T1000 (cell line): ENCODE data around the gene NPB.

Source experiments
- DNase-seq: peaks from one replicate; lab custom pipeline; 2025; ENCODE audit warnings: mixed read lengths; lab: John Stamatoyannopoulos, UW

The NPB gene

DNA sequence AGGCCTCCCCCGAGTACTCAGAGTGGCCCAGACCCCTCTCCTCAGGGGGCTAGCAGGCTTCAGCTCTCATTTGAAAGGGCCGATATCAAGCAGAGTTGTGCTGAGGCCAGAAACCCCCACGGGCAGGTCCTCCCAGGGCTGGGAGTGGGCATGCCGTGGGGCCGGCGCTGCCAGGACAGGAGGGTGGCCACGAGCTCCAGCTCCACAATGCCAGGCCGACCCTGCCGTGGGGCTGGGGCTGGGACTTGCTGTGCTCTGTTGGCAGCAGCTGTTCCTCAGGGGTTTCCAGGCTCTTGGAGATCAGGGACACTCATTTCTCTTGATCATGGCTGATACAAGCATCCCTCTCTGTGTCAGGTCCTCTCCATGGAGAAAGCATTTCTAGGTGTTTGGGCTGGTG lies 3.2 kb upstream of the NPB start:
- DNase-seq = no peak

DNA sequence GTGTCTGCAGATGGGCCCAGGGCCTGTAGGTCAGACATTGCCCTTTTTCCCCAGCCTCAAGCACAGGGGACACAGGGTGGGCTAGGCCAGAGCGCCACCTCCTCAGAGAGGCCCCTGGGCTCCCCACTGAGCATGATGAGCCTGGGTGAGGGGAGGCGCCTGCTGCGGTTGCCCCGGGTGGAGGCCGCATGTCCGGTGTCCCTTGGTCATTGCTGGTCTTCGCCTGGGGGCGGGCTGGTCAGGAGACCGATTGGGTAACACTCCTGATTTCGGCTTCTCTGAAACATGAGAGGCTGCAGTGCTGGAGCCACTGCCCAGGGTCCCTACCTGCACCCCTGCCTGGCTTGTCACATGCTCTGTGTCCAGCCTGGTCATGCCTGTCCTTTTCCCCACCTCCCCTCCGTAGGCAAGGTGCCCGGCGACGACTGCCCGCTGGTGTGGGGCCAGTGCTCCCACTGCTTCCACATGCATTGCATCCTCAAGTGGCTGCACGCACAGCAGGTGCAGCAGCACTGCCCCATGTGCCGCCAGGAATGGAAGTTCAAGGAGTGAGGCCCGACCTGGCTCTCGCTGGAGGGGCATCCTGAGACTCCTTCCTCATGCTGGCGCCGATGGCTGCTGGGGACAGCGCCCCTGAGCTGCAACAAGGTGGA lies 2.4 kb upstream of the NPB start:
- no peak for DNase-seq

DNA sequence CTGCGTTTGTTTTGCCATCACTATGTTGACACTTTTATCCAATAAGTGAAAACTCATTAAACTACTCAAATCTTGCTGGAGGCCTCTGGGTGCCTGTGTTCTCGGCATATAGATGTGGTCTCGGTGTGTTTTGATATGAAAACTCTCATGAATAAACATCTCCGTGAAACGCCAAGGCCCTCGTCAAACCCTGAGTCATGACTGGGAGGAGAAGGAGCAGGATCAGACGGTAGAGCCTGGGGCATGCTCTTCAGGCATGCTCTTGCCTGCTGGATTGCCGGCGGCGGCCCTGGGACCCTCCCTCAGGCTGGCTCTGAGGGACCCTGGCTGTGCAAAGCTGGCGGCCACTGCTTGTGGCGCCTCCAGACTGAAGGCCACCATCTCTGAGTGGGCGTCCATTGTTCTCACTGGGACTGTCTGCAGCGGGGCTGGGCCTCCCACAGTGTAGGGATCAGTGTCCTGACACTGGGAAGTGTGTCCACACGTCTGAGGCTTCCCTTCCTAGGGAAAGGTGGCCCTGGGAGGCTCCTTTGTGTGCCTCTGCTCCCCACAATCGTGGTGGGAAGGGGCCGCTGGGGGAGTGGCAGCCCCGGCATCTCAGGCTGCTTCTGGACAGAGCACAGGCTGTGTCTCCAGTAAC lies 1.7 kb upstream of the NPB start:
- no peak for DNase-seq

DNA sequence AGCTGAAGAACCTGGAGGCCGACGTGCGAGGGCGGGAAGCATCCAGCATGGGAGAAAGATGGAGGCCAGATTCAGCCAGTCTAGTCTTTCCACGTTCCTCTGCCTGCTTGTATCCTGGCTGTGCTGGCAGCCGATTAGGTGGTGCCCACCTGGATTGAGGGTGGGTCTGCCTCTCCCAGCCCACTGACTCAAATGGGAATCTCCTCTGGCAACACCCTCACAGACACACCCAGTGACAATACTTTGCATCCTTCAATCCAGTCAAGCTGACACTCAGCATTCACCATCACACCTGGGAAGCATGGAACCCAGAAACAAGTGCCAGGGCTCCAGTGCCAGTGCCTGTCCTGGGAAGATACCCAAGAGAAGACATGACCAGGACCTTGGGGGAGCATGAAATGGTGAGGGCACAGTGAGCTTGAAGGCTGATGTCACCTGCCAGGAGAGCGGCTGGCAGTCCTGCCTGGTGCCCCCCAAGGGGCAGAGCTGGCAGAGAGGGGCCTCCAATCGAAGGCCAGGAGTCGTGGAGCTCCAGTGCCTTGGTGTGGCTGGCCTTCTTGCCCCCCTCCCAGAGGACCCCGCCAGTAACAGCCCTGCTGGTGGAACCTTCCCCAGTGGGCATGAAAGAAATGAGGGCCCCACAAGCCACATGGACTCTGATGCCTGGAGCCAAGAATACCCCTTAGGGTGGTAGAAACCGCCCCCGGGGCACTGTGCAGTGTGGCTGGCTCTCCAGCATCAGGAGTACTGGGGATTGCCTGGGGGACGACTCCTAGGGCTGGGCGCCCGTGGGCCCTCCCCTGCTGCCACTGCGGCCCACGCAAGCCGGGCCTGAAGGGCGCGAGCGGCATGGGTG lies 643 bp upstream of the NPB start:
- DNase-seq = no peak

DNA sequence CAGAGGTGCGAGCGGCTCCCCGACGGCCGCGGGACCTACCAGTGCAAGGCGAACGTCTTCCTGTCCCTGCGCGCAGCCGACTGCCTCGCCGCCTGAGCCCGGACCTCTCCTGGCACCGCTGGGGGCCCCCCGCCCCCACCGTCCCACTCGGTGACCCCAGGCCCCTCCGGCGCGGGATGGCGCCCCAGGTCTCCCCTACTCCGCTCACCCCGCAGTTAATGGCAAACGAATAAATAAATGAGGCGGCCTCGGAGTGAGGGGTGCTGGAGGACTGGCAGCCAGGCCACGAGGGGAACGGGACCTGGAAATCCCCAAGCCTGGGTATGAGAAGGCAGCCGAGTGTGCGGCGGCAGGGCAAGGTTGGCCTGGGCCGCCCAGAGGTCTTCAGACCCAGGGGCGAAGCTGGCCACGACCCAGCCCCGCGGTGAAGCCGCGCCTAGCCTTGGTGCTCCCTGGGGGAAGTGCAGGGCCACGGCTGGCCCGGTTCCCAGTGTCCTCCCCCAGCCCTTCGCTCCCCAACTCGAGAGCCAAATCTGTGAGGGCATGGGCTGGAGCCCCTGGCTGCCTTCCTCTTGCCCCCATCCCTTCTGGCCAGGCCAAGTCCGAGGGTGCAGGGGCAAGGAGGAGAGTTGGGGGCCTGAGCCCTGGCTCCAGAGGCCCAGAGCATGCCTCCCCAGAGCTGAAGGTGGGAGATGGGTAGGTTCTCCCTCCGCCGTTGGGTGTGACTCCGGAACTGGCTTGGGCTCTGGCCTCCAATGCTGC lies 796 bp downstream of the NPB start:
- DNase-seq = no peak

DNA sequence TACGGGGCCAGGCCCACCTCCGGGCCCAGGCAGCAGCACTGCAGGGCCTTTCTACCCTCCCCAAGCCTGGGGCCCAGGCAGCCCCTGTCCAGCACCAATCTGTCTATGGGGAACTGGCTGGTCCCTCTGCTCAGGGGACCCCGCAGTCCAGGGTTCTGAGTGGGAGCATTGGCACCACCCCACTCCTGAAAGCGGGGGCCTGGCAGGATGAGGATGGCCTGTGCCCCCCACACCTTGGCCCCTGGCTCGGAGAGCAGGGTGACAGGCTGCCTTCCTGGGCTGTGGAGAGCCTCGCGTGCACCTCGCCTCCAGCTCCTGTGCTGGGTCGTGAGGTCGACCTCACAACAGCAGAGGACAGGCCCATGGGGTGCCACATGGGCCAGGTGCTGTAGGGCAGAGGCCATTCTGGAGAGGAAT lies 1.4 kb downstream of the NPB start:
- DNase-seq = no peak

DNA sequence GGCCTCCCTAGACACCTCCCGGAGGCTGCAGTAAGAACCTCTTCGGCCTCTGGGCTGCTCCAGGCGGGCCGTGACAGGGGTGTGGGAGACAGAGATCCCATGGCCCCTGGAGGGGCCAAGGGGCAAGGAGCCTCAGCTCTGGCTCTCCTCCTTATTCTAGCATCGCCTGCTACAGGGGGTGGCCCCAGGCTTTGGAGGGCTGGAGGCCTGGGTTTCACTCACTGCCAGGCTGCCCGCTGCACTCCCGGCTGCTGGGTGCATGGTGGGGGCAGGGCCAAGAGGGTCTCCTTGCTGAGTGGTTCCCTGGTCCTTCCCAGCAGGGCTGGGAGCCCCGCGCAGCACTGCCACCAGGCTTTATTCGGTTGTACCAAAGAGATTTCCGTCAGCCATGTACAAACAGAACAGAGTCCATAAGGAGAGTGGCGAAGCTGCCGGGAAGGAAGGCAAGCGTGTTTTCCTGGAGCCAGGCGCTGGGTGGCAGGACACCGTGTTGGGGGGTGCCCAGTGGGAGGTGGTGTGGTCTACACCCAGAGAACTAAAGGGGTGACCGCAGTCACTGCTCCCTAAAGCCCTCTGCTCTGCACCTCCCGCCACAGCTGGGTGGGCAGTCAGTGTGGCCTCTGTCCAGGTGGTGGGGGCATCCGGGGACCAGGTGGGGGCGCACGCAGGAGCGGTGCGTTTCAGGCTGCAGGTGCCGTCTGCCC lies 2.0 kb downstream of the NPB start:
- no peak for DNase-seq

DNA sequence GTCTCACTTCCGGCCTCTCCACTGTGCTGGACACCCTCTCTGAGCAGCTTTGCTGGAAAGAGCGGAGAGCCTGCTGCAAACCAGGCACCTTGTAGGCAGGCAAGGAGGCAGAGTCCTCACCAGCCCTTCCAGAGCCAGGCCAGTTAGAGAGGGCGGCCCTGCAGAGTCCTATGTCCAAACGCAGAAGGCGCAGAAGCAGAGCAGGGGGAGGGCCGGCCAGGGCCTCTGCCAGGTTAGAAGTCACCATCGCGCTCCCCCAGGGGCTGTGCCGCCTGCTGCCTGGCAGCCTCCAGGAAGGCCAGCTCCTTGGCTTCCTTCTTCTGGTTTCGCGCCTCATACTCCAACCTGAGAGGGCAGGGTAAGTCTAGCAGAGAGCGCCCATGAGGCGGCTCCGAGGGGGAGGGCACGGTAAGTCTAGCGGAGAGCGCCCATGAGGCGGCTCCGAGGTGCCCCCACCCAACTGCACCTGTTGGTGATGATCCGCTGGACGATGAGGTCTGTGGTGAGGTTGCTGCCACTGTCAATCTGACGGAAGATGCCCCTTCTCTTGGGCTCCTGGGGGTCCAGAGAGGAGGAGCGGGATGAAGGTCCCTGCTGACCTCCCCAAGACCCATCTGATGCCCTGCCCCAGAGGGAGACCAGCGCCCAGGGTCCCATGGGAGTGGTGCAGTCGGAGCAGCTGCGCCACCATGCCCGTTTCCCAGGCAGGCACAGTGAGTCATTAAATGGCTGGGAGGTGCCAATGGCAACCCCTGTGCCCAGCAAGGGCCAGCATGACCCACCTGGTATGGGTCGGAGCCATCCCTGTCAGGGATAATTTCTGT lies 2.8 kb downstream of the NPB start:
- DNase-seq = no peak

DNA sequence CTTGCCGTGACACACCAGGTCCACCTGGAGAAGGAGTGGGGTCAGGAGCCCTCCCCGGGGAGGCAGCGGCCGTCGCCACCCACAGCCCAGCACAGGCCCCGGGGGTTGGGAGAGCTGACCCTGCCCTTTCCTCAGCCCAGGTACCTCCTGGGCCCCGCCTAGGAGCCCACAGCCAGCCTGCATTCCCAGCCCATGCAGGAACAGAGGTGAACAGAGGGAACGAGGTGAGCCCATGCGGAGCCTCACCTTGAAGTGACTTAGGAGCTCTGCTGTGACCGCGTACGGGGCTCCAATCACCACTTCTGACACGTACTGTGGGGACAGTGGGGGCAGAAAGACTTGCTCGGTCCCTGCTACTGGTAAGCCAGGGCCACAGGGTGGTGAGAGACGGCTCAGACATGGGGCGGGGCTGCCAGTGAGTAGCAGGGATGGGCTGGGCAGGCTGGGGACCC lies 3.4 kb downstream of the NPB start:
- DNase-seq = no peak

DNA sequence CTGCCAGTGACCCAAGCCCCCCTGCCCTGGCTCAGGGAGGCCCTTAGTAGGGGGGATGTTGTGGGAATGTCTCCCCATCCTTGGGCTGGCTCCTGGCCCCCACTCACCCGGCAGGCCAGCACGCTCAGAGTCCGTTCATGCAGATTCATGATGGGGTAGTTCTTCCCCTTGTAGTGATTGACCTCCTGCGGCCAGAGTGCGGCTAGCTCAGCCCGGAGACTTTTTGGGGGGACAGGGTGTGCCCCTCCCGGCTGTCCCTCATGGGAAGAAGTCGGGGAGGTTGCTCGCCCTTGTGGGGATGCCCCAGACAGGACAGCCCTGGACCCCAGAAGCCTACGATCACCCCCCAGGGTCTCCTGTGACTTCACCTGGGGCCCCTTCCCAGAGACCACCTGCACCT lies 4.0 kb downstream of the NPB start:
- DNase-seq = no peak

DNA sequence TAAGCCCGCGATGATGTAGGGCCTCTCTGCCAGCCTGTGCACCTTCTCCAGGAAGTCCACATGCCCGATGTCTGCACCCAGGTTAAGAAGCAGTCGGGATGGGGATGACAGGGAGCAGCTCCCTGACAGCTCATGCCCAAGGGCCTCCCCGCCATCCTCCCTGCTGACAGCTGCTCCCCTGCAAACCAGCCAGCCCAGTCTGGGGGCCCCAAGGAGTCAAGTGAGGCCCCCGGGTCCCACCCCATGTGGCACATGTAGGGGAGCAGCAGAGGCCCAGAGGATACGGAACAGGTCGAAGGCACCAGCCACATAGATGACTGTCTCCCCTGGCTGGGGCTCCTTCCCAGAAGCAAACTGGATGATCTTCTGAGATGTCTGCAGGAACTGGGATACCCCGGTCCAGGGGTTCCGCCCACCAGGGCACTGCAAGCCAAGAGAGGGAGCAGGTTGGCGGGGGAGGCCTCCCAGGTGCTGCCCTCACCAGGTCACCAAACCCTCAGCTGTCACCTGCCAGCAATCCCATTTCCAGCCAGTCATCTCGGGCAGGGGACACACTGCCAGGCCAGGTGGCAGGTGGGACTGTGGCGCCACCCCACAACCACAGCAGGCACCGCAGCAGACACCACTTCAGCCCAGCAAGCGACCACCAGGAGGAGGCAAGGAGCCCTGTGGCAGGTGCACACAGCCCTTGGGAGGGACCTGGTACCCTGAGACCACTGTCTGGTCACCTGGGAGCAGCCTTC lies 4.6 kb downstream of the NPB start:
- no peak for DNase-seq

DNA sequence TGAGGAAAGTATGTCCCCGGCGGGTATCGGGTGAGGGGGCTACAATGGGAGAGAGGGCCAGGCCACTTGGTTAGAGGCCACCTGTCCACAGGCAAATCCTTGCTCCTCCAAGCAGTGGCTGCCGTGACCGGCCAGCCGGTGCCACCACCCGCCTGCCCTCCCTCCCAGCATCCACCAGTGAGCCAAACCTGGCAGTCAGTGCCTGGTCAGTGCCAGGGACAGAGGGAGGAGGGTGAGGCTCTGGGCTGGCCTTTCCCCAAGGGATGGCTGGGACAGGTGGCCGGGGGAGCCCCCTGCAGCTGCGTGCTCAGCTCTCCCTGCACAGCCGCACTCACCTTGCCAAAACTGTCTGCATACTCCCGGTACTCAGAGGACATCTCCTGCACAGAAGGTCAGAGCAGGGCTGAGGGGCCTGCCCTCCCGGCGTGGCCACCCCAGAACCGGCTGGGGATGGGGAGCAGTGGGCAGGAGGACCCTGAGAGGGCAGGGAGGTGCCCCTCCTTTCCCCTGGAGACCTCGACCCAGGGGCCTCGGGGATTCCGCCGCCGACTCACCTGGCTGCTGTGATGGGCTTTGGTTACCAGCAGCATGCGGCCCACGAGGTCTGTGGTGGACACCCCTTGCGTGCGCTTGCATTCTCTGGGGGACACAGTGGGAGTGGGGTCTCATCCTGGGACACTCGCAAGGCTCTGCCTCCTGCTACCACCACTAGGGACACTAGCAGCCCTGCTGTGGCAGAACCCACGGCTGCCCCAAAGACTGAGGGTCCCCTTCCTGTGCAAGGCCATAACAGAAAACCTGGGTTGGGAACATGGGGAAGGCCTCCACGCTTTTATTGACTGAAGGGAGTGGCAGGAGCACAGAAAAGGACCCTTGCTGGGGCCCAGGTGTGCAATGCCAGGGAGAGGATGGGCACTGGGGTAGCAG lies 5.4 kb downstream of the NPB start:
- DNase-seq = no peak

DNA sequence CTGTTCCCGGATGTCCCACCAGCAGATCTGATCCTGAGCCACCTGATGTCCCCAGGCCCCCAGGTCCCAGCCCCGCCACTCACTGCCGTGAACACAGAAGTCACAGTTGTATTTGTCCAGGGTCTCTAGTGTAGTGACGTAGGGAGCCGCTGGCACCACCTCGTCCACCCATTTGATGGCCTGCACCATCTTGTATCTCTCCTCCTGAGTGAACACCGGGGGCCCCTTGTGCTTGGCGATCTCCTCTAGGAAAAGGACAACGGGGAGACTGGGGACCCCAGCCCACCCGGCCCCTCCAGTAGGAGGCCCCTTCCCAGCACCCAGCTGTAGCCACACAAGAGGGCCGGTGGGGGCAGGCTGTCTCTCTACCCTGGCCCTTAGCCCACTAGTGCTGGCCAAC lies 6.8 kb downstream of the NPB start:
- no peak for DNase-seq

DNA sequence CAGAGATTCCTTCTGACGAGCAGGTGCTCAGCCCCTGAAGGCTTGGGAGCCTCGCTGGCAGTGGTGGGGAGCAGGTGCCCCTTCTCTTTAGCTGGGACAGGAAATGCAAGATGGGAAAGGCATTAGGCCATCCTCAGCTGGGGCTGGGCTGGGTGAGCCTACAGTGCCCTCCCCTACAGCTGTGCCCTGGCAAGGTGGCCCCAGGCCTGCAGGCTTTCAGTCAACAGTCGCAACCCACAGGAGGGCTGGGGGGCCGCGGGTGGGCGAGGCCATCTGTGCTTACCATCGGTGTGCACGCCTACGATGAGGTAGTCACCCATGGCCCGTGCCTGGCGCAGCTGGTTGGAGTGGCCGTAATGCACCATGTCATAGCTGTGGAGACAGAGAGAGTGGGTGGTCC lies 7.2 kb downstream of the NPB start:
- no peak for DNase-seq

DNA sequence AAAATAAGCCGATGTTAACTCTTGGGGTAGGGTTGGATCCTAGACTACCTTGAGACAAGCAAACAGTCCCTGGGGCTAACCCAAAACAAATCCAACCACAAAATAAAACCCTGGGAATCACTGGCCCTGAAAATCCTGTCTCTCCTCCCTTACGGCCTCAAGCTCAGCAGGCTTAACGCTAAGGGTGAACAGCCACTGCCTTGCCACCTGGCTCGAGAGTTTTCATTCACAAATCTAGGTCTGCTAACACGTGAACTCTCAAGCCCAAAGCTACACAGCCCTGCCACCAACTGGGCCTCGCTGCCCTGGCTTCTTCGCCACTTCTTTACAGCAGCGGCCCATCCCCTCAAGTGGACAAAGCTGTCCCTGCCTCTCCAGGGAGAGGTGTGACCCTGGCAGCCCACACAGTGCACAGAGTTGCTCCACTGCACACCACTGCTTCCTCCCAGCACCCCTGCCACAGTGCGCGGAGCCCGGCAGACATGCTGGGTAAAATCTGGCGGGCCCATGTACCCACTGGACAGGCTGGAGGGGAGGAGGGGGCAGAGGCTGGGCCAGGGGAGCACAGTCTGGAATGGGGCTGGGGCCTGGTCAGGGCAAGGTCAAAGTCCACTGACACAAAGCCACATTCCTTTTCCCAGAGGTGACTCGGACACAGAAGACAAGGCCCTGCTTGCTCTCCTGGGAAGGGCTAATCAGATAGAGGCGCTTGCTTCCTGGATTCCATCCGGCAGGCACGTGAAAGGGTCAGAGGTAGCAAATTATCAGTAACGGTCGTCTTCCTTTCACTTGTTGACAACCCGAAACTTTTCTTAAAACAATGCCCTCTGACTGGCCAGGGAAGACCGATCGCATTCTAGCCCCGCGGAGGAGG lies 8.2 kb downstream of the NPB start:
- no peak for DNase-seq

DNA sequence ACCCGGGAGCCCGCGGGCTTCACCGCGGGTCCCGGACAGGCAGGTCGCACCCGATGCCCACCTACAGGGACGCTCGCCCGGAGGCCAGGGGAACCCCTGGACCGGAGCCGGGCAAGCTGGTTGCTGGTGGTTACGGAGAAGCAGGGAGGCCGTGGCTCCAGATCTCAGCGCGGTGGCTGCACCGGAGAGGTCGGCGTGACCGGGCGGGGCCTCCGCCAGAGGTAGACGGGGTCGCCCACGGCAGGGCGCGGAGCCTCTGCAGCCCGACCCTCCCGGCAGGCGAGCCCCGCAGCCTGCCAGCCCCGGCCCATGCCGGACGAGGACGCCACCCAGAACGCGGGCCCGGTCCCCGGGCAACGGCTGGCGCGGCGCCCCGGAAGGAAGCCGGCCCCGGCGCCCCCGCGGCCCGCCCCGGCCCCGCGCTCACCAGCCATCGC lies 8.8 kb downstream of the NPB start:
- DNase-seq = no peak

DNA sequence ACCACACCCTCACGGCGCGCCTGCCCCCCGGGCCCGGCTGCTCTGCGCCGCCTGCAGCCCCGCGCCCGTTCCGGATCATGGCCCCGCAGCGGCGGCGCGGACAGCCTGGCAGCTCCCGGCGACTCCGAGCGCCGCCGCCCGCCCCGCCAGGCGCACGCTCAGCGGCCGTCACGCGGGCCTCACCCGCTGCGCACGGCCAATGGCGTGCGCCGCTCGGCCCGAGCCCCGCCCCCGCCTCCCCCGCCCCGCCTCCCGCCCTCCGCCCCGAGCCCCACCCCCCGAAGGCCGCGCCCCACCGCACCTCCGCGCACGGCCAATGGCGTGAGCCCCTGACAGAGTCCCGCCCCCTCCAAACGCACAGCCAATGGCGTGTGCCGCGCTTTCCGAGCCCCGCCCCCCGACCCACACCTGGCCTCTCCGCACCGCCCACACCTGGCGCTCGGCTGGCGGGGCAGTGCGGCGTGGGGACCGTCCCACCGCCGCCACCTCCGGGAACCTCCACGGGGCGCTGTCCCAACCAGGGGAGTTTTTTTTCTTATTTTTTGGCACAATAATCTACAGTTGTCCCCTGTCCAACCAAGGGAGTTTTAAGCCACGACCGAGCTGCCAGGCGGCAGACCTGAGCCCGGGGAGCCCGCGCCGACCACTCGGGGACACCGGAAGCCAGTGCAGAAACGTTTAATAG lies 9.4 kb downstream of the NPB start, which contains the start of gene PCYT2:
TSS of gene PCYT2 (minus strand) at position 123 of the 685 bp plus-strand sequence. CDS start at position 79, 44 bp downstream.
- peak; percentile 95 for DNase-seq
